ENCODE results near the gene SLC22A7.

The SLC22A7 gene

GRCh38 chr6:43292341-43292740 lies 5.7 kb upstream of the SLC22A7 start:
- Histone ChIP-seq H3K36me3 (replicated peaks; ENCODE audit: insufficient read depth, low read length) (no peaks in the 10 kb centered on the region), H3K4me2 (ENCODE audit: low read depth, low read length) (no peak overlapping the region), H3K4me3 (ENCODE audit: low read length) (no peak overlapping the region), H3K9me2 (replicated peaks; ENCODE audit: insufficient read depth, low read length) (no peaks in the 10 kb centered on the region), H4K20me1 (ENCODE audit: insufficient read depth, low read length) (no peaks in the 10 kb centered on the region), H3K27ac (ENCODE audit: low read length) (no peak overlapping the region), H3K9ac (ENCODE audit: low read length) (no peak overlapping the region), H3K79me2 (ENCODE audit: low read length) (no peaks in the 10 kb centered on the region), H3K9me3 (replicated peaks; ENCODE audit: insufficient read depth, low read length) (no peaks in the 10 kb centered on the region), H3F3A (ENCODE audit: insufficient read depth, low read length) (no peaks in the 10 kb centered on the region), H2AFZ (ENCODE audit: low read length) (no peak overlapping the region), H3K27me3 (replicated peaks; ENCODE audit: insufficient read depth, low read length) (no peaks in the 10 kb centered on the region), H3K4me1 (ENCODE audit: low read length) (no peaks in the 10 kb centered on the region)
- DNase-seq: no peak
- TF ChIP-seq EZH2phosphoT487 (IDR thresholded peaks at IDR 0.05; ENCODE audit: low read length) (no peak), EZH2 (optimal IDR thresholded peaks at IDR 0.05; ENCODE audit: low read depth, low read length) (no peak), CTCF (IDR thresholded peaks at IDR 0.05; ENCODE audit: low read length) (no peak)

- TF ChIP-seq EZH2phosphoT487 (IDR thresholded peaks at IDR 0.05; ENCODE audit: low read length) (no peak), EZH2 (optimal IDR thresholded peaks at IDR 0.05; ENCODE audit: low read depth, low read length) (no peak), CTCF (IDR thresholded peaks at IDR 0.05; ENCODE audit: low read length) (no peak)
- Histone ChIP-seq H3K36me3 (replicated peaks; ENCODE audit: insufficient read depth, low read length) (no peaks in the 10 kb centered on the region), H3K4me3 (ENCODE audit: low read length) (no peak overlapping the region), H3K9me3 (replicated peaks; ENCODE audit: insufficient read depth, low read length) (no peaks in the 10 kb centered on the region), H3K79me2 (ENCODE audit: low read length) (no peaks in the 10 kb centered on the region), H3K27me3 (replicated peaks; ENCODE audit: insufficient read depth, low read length) (no peaks in the 10 kb centered on the region), H3K9ac (ENCODE audit: low read length) (no peak overlapping the region), H3F3A (ENCODE audit: insufficient read depth, low read length) (no peaks in the 10 kb centered on the region), H2AFZ (ENCODE audit: low read length) (no peak overlapping the region), H4K20me1 (ENCODE audit: insufficient read depth, low read length) (no peaks in the 10 kb centered on the region), H3K27ac (ENCODE audit: low read length) (no peak overlapping the region), H3K4me1 (ENCODE audit: low read length) (no peaks in the 10 kb centered on the region), H3K4me2 (ENCODE audit: low read depth, low read length) (no peak overlapping the region), H3K9me2 (replicated peaks; ENCODE audit: insufficient read depth, low read length) (no peaks in the 10 kb centered on the region)
- no peak for DNase-seq
Observed at GRCh38 chr6:43292763-43293318, 5.2 kb upstream of the SLC22A7 start.

GRCh38 chr6:43293698-43294097 lies 4.4 kb upstream of the SLC22A7 start:
- H3K27me3 ChIP-seq (replicated peaks; ENCODE audit: insufficient read depth, low read length): no peaks in the 10 kb centered on the region
- H2AFZ ChIP-seq (ENCODE audit: low read length): no peak overlapping the region
- H4K20me1 ChIP-seq (ENCODE audit: insufficient read depth, low read length): no peaks in the 10 kb centered on the region
- H3K4me3 ChIP-seq (ENCODE audit: low read length): no peak overlapping the region
- no peaks in the 10 kb centered on the region for H3K4me1 ChIP-seq (ENCODE audit: low read length)
- no peaks in the 10 kb centered on the region for H3K9me2 ChIP-seq (replicated peaks; ENCODE audit: insufficient read depth, low read length)
- no peaks in the 10 kb centered on the region for H3K9me3 ChIP-seq (replicated peaks; ENCODE audit: insufficient read depth, low read length)
- H3K79me2 ChIP-seq (ENCODE audit: low read length): no peaks in the 10 kb centered on the region
- no peak overlapping the region for H3K9ac ChIP-seq (ENCODE audit: low read length)
- TF ChIP-seq EZH2phosphoT487 (IDR thresholded peaks at IDR 0.05; ENCODE audit: low read length) (no peak), CTCF (IDR thresholded peaks at IDR 0.05; ENCODE audit: low read length) (no peak), EZH2 (optimal IDR thresholded peaks at IDR 0.05; ENCODE audit: low read depth, low read length) (no peak)
- no peaks in the 10 kb centered on the region for H3K36me3 ChIP-seq (replicated peaks; ENCODE audit: insufficient read depth, low read length)
- H3K27ac ChIP-seq (ENCODE audit: low read length): no peak overlapping the region
- H3F3A ChIP-seq (ENCODE audit: insufficient read depth, low read length): no peaks in the 10 kb centered on the region
- no peak overlapping the region for H3K4me2 ChIP-seq (ENCODE audit: low read depth, low read length)
- DNase-seq: no peak
